ENCODE measurements around the gene VPS8. TPM values are rescaled to one million over a fixed set of nuclear protein-coding genes. Genes with fewer than 3 reads are reported as not detected.
"Not testable (repeated sequence)": the region's sequence is repeated elsewhere in the genome, so short reads cannot be mapped to it uniquely, and the experiment has no call there.

Gene VPS8
- total RNA-seq, 2 experiments from 2014 or later = 25.7 to 25.9 TPM

DNA sequence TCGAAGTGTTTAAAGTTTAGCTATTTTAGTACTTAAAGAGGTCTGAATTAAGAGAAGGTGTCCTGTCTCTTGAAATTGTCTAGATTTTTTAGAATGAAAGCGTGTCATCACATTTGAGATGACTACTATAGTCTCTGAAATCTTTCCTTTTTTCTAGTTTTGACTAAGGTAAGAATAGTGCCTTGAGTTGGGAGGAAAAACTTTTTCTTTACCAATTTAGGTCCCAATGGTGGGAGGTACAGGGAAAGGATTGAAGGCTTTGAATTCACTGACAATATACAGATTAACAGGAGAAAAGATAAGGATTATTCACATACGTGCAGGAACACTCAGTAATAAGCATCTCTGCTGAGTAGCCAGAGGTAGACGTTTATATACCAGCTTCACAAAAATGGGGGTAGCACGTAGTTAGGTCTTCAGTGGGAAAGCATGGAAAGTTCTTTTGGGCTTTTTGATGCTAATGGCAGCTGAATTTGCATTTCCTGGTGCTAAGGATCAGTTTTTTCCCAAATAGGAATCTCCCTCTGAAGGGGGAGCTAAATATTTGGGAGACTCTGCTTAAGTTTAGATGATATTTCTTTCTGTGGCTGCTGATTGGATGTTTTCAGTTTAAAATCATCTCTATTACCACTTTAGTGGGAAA lies 88.1 kb downstream of the VPS8 start:
- ChIA-PET CTCF (no interaction called here), POLR2A (no interaction called here)

DNA sequence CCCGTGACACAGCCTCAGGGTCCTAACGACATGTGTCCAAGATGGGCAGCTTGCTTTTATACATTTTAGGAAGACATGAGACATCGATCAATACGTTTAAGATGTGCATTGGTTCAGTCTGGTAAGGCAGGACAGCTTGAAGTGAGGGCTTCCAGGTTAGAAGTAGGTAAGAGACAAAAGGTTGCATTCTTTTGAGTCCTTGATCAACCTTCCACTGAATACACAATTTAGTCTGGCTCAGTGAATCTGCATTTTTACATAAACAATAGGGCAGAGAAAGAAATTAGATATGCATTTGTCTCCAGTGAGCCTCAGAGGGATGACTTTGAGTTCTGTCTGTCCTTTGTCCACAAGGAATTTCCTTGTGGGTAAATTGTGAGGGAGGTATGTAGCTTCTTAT lies 95.1 kb downstream of the VPS8 start:
- CTCF ChIA-PET = not testable (repeated sequence)

DNA sequence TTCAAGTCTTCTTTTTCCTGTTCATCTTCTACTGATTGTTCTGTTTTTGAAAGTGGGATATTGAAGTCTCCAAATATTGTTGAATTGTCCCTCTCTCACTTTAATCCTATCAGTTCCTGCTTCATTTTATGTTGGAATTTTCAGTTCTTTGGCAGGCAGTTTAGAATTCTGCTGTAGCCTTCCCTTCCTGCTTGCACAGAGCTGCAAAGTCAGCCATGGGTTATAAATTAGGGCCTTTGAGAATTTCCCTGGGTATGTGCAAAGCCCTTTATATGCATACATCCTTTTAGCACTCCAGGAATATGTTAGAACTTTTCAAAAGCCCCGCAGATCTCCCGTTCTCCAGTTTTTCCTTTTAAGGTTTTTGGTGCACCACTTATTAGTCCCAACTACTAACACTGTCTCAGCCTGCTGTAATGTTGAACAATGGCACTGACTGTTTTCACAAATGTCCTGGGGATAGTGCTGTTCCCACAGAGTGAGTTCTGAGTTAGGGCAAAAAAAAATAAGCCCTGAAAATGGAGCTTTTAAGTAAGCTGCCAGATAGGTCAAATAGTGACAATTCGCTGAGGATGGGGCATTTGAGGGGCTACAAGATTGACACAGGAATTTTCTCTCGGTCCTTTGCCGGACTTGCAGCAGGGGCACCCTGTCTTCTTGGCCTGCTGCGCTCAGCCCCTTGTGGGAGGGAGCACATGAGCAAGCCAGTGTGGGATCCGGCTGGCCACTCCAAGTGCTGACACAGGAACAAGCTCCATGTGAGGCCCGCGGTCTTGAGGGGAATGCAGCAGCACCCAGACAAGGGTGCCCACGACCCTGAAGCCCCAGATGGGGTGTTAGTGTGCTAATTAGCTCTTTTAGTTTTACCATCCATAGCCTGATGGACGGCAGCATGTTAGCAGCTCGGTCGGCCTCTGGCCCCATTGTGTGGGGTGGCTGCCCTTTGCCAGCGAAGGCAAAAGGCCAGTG lies 96.0 kb downstream of the VPS8 start:
- ChIA-PET CTCF (no interaction called here), POLR2A (no interaction called here)

More for the DNA sequence above, 95.1 kb downstream of the VPS8 start:
- POLR2A ChIA-PET = not testable (repeated sequence)

DNA sequence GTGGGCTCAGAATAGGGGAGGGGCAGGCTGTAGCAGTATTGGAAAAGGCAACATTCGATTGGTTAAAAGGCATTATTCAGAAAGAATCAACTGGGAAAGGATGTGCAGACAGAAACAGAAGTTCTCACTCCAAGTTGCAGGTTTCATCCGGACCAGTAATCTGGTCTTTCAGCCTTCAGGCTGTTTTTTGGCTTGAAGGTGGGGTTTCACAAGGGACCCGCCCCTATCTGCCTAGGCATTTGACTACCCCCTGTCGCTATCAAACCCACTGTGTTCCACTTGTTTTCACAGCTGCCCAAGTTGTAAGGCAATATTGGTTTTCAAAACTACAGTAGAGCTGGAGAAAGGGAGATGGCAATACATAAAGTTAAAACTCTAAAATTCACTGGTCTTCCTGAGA lies 96.9 kb downstream of the VPS8 start:
- CTCF ChIA-PET = no interaction called here
- POLR2A ChIA-PET = no interaction called here

DNA sequence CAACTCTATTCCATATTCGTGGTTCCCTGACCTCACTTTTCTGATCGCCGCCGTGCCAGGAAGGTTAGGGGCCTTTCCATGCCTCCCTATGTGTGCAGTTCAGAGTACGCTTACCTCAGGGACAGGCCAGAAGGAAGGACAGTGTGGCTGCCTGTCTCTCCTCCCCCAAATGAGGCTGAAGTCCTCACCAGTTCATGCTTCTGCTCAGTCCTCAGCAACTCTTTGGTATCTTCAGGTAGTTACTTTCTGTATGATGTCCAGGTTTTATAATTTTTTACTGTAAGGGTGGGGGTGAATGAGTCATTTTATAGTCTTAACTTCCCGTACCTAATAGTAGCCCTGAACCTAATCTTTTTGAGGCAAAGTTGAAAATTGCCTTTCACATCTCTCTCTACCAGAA lies 98.7 kb downstream of the VPS8 start:
- ChIA-PET POLR2A (no interaction called here), CTCF (interaction anchor here (0.7 kb wide), 1 partner anchor 887 kb away, joined by 4 read pairs; no protein-coding TSS in a partner anchor)

GRCh38 chr3:184911570-184911969 lies 99.6 kb downstream of the VPS8 start:
- ChIA-PET CTCF (no interaction called here), POLR2A (no interaction called here)

- CTCF ChIA-PET = no interaction called here
- POLR2A ChIA-PET = no interaction called here
Observed at GRCh38 chr3:184912163-184912562, 100.2 kb downstream of the VPS8 start.

GRCh38 chr3:184914628-184915027 lies 102.7 kb downstream of the VPS8 start:
- CTCF ChIA-PET = no interaction called here
- POLR2A ChIA-PET = no interaction called here

GRCh38 chr3:184918750-184919149 lies 106.8 kb downstream of the VPS8 start:
- CTCF ChIA-PET = no interaction called here
- POLR2A ChIA-PET = no interaction called here

- POLR2A ChIA-PET = no interaction called here
- CTCF ChIA-PET = no interaction called here
Observed at GRCh38 chr3:184919651-184920050, 107.7 kb downstream of the VPS8 start.

GRCh38 chr3:184924547-184924946 lies 112.6 kb downstream of the VPS8 start:
- ChIA-PET POLR2A (no interaction called here), CTCF (no interaction called here)

DNA sequence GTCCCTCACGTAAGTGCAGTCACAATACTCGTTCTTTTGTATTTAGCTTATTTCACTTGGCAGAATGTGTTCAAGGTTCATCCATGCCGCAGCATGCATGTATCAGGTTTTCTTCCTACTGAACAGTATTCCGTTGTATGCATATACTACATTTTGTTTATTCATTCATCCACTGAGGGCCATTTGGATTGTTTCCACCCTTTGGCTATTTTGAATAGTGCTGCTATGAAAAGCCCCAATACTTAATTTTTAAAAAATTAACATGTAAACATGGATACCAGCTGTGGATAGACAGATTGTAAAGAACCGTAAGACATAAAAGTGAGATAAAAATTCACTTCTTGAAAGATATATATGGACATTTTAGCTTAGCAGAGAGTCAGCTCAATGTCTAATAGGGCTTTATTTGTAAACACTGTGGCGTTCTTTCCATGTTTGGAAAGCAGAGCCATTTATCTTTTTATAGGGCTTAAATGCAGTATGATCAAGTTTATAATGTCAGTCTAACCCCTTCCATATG lies 115.9 kb downstream of the VPS8 start:
- ChIA-PET POLR2A (no interaction called here), CTCF (no interaction called here)

DNA sequence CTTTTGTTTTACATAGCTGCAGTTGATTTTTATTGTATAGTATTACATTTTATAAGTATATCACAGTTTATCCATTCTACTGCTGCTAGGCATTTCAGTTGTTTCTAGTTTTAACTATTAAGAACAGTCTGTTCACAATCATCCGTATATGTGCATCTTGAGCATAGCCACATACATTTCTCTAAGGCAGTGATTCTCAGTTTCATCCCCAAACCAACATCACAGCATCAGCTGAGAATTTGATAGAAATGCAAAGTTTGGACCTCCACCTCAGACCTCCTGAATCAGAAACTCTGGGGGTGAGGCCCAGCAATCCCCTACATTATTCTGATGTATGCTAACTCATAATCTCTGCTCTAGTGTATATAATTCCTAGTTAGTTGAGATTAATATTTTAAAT lies 120.8 kb downstream of the VPS8 start:
- CTCF ChIA-PET = no interaction called here
- POLR2A ChIA-PET = no interaction called here

DNA sequence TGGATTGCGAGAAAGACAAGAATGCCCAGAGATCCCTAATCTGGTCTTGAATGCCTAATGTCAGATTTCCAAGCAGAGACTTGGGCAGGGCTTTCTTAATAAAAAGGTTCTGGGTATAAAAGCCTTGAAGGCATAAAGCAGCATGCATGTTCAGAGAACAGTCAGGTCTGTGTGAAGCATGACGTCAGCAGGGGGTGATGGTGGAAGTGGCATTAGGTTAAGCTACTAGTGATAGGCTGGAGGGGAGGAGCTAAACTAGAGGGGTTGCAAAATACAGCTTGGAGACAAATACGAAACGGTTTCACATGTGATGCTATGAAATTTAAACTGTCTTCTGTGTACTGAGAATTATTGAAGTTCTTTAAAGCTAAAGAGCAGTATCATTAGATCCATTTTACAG lies 125.6 kb downstream of the VPS8 start:
- POLR2A ChIA-PET = no interaction called here
- CTCF ChIA-PET = no interaction called here

- ChIA-PET CTCF (no interaction called here), POLR2A (no interaction called here)
Observed at GRCh38 chr3:184941408-184941807, 129.4 kb downstream of the VPS8 start.

GRCh38 chr3:184942735-184943134 lies 130.8 kb downstream of the VPS8 start:
- ChIA-PET POLR2A (no interaction called here), CTCF (no interaction called here)

DNA sequence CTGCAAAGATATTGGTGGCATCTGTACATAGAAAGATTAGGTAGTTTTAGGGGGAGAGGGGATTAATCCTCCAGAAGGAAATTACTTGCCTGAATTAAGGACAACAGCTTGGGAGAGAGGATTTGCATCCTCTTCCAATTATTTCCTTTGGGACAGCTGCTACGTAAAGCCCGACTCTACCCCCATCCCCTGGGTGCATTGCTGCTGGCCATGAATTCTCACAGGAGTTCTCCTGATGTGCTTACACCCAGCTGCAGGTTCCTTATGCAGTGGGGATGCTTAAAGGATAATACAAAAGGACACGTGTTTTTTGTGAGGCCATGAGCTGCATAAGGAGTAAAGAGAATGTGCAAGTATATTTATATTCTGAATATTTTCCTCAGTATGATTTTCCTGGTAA lies 132.3 kb downstream of the VPS8 start:
- CTCF ChIA-PET = no interaction called here
- POLR2A ChIA-PET = no interaction called here

DNA sequence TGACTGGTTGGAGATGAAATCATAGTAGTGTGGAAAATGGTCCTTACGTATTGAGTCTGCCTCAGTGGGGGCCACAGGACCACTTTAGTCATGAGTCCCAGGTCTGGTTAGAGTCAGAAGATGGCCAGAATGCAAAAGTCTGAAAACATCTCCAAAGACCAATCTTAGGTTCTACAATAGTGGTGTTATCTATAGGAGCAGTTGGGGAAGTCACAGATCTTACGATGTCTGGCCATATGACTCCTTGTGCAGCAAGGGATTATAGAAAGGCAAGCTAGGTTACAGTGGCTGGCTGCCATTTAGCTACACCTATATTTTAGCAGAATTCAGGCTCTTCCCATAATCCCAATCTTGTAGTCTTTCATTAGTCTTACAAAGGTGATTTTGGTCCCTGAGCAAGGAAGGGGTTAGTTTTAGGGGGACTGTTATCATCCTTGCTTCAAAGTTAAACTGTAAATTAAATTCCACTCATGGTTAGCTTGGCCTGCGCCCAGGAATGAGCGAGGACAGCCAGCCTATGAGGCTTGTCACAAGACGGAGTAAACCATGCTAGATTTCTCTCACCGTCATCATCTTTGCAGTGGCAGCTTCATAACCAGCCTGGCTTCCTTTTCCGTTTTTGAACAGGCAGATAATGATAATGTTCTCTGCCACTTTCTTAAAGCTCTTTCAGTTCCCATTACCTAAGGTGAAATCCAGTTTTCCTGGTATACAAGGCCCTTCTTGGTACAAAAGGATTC lies 134.1 kb downstream of the VPS8 start:
- POLR2A ChIA-PET = no interaction called here
- CTCF ChIA-PET = no interaction called here

DNA sequence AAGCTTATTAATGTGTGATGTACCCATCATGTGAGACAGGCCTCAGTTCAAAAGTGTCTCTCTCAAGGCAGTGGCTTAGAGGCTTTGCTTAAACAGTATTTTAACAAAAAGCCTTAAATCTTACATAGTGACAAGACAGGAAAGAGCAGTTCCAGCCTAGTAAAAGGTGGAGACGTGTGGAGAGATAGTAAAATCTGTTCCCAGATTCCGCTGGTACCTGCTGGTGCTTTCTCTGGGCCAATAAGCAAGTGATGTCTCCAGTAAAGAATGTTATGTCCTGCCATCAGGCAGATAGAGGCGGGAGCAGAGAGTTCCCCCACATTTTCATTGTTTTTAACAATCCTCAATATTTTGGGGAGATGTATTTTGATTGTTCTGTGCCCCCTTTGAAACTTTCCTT lies 135.0 kb downstream of the VPS8 start:
- CTCF ChIA-PET = no interaction called here
- POLR2A ChIA-PET = no interaction called here

DNA sequence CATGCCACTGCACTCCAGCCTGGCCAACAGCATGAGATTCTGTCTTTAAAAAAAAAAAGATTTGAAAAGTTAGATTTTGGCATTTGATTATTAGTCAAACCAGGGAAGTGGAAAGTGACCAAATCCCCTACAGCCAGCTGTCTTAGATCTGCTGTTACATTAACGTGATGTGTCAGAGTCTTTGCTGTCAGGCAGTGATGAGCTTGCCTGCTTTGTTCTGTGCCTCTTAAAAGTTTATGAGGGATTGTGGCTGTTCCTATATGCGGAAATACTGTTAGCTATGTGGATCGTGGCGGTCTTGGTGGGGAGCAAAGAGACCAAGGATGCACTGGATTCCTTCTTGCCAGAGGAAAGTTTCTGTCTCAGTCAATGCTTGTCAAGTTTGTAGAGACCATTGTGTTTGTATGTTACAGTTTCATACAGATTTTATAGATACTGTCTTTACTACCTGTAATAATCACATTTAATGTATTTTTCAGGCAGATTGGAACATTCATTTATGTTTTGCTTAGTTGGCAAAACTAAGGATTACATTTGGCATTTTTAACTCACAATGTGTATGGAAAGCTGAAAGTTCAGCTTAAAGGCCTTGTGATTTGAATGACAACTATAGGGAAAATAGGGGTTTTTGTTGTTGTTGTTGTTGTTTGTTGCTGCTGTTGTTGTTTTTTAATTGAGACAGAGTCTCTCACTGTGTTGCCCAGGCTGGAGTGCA lies 137.4 kb downstream of the VPS8 start:
- ChIA-PET CTCF (no interaction called here), POLR2A (no interaction called here)

Measured in activated CD8-positive, alpha-beta memory T cell treated with anti-CD3 and anti-CD28 coated beads for 36 hours (primary cell).